T-cell (primary cell): ENCODE data around the gene HBG2. TPM values are rescaled to one million over a fixed set of nuclear protein-coding genes. Genes with fewer than 3 reads are reported as not detected.

Experiments used
- ATAC-seq, 4 experiments: fragments of 200-7000 bp in 3 of 4; fragments of 150-1000 bp in 1 of 4; cut with Tn5 transposase; replicated peaks in 1 of 4; 1 replicate in 3 of 4; 2 replicates in 1 of 4; pipeline ENCODE4 v1.10.0; 2021; ENCODE audit warnings: moderate library complexity in 3 of 4, mild to moderate bottlenecking in 2 of 4, moderate number of reproducible peaks in 1 of 4
- CTCF ChIA-PET, 2 donors: fragments of 300-600 bp; sonication (Branson Sonifier 250); formaldehyde crosslinking; loops; one replicate each; lab custom pipeline; 2022; ENCODE audit warnings: antibody characterized with exemption in 2 of 2; lab: Charles Lee
- POLR2A ChIA-PET, 2 donors: fragments of 300-600 bp; sonication (Branson Sonifier 250); formaldehyde crosslinking; loops; one replicate each; lab custom pipeline; 2022; ENCODE audit warnings: antibody characterized with exemption in 2 of 2; lab: Charles Lee
- DNase-seq, 35 experiments: peaks; one replicate each; pipeline versions ENCODE4 v3.0.0 to v3.0.0-alpha.2; 2013 to 2023
- H3K27ac ChIP-seq: one replicate; pipeline ENCODE4 v1.5.1; 2013; ENCODE audit warnings: low read length
- H3K27me3 ChIP-seq, 2 experiments: replicated peaks in 1 of 2; 1 replicate in 1 of 2; 2 replicates in 1 of 2; pipeline versions ENCODE4 v1.6.1 to v1.7.0; 2013; ENCODE audit warnings: low read length in 1 of 2, mixed read lengths in 1 of 2; ENCODE audit not compliant: control insufficient read depth in 2 of 2, insufficient read depth in 2 of 2; ENCODE audit errors: extremely low read depth in 1 of 2
- H3K36me3 ChIP-seq, 2 donors: 1 replicate in 1 of 2; 2 replicates in 1 of 2; pipeline versions ENCODE4 v1.6.1 to v1.7.0; 2013; ENCODE audit warnings: low read length in 1 of 2; ENCODE audit not compliant: control insufficient read depth in 2 of 2, insufficient read depth in 1 of 2; ENCODE audit errors: extremely low read depth in 1 of 2
- H3K4me1 ChIP-seq, 2 experiments: 1 replicate in 1 of 2; 2 replicates in 1 of 2; pipeline versions ENCODE4 v1.6.1 to v1.7.0; 2013; ENCODE audit warnings: low read length in 2 of 2, mixed read lengths in 1 of 2; ENCODE audit not compliant: insufficient read depth in 2 of 2, control insufficient read depth in 1 of 2; ENCODE audit errors: extremely low read depth in 1 of 2
- H3K4me3 ChIP-seq, 2 donors: 1 replicate in 1 of 2; 2 replicates in 1 of 2; pipeline versions ENCODE4 v1.5.1 to v1.7.0; 2013; ENCODE audit warnings: mild to moderate bottlenecking in 2 of 2, low read length in 1 of 2, moderate library complexity in 1 of 2; ENCODE audit not compliant: control insufficient read depth in 1 of 2; ENCODE audit errors: extremely low read depth in 1 of 2
- H3K9me3 ChIP-seq: 2 replicates; pipeline ENCODE4 v1.7.0; 2013
- H3K27ac Mint-ChIP-seq, 2 donors: one replicate each; pipeline ENCODE4 v1.8.0; 2020 to 2021; ENCODE audit warnings: mild to moderate bottlenecking in 2 of 2, mixed read lengths in 2 of 2
- H3K27me3 Mint-ChIP-seq, 2 donors: one replicate each; pipeline ENCODE4 v1.8.0; 2021 to 2022; ENCODE audit warnings: mixed read lengths in 2 of 2
- H3K36me3 Mint-ChIP-seq: one replicate; pipeline ENCODE4 v1.8.0; 2021; ENCODE audit warnings: mixed read lengths
- H3K4me1 Mint-ChIP-seq, 3 donors: one replicate each; pipeline ENCODE4 v1.8.0; 2020 to 2022; ENCODE audit warnings: mixed read lengths in 3 of 3, mild to moderate bottlenecking in 1 of 3
- H3K4me3 Mint-ChIP-seq, 3 donors: one replicate each; pipeline ENCODE4 v1.8.0; 2020 to 2022; ENCODE audit warnings: mild to moderate bottlenecking in 3 of 3, mixed read lengths in 3 of 3, moderate library complexity in 3 of 3
- H3K9me3 Mint-ChIP-seq, 3 donors: one replicate each; pipeline ENCODE4 v1.8.0; 2020 to 2022; ENCODE audit warnings: mixed read lengths in 3 of 3
- whole genome bisulfite sequencing: methylation state at CpG from one replicate; pipeline ENCODE4 v1.1.5; 2013; ENCODE audit warnings: missing lambda C conversion rate; ENCODE audit not compliant: insufficient coverage; 5-methylcytosine and 5-hydroxymethylcytosine counted together
- total RNA-seq, 35 experiments: library from RNA in 6 of 35; stranded (reverse) in 6 of 35; fragments of 120-200 nt in 1 of 35; gene quantifications; one replicate each; pipeline versions ENCODE4 v1.2.1 to v1.2.4 and lab custom pipeline; 2013 to 2026

Gene HBG2
- total RNA-seq, 5 donors from 2014 or later (not counting 1 experiment from before 2014, with no cell fraction given) = 5.8 to 13.4 (median 8.2) TPM; not detected in 2

DNA sequence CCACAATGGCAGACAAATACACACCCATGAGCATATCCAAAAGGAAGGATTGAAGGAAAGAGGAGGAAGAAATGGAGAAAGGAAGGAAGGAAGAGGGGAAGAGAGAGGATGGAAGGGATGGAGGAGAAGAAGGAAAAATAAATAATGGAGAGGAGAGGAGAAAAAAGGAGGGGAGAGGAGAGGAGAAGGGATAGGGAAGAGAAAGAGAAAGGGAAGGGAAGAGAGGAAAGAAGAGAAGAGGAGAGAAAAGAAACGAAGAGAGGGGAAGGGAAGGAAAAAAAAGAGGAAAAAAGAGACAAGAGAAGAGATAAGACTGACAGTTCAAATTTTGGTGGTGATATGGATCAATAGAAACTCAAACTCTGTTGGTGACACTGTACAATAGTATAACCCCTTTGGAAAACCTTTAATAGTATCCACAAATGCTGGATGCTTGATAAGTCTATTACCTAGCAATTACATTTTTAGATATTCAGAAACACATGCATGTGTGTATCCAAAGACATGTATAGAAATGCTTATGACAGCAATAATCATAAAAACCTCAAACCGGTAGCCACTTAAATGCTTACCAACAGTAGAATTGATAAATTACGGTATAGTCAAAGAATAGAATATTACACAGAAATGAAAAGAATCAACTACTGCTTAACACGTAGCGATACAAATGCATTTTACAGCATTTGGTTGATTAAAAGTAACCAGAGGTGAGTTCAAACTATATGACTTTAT lies 19.1 kb downstream of the HBG2 start:
- Histone ChIP-seq H3K36me3 (no peaks in the 10 kb centered on the region), H3K27me3 (no peaks in the 10 kb centered on the region), H3K9me3 (no peaks in the 10 kb centered on the region), H3K27ac (no peak overlapping the region), H3K4me1 (peaks cover 0 to 3% of the 10 kb centered on the region in 2 experiments), H3K4me3 (no peak overlapping the region)
- ATAC-seq (no peak), DNase-seq (no peak)
- CTCF ChIA-PET = no interaction called here
- H3K27ac Mint-ChIP-seq = no peak overlapping the region
- peaks cover 2 to 11% of the 10 kb centered on the region in 2 donors for H3K27me3 Mint-ChIP-seq
- POLR2A ChIA-PET = no interaction called here
- peaks cover 0 to 5% (median 2%) of the 10 kb centered on the region in 3 donors for H3K4me1 Mint-ChIP-seq
- H3K9me3 Mint-ChIP-seq = no peaks in the 10 kb centered on the region
- no peaks in the 10 kb centered on the region for H3K36me3 Mint-ChIP-seq
- no CpG with 5 or more reads among the region's 5 CpGs for WGBS
- no peak overlapping the region for H3K4me3 Mint-ChIP-seq

GRCh38 chr11:5234381-5234834 lies 20.2 kb downstream of the HBG2 start, which contains the start of gene HBD:
HBD (minus strand) TSS chr11:5234483; CDS start chr11:5234433, 50 bp downstream.
- peaks cover 0 to 5% (median 2%) of the 10 kb centered on the region in 3 donors for H3K4me1 Mint-ChIP-seq
- no peaks in the 10 kb centered on the region for H3K27me3 ChIP-seq
- no CpG with 5 or more reads among the region's 2 CpGs for WGBS
- no peak for DNase-seq
- ChIA-PET CTCF (no interaction called here), POLR2A (no interaction called here)
- no peak for ATAC-seq
- H3K36me3 ChIP-seq = no peaks in the 10 kb centered on the region
- H3K4me3 ChIP-seq = no peak within 1 kb of the TSS
- H3K9me3 ChIP-seq = no peaks in the 10 kb centered on the region
- H3K4me3 Mint-ChIP-seq = no peak within 1 kb of the TSS
- no peaks in the 10 kb centered on the region for H3K36me3 Mint-ChIP-seq
- H3K4me1 ChIP-seq = peaks cover 0 to 3% of the 10 kb centered on the region in 2 experiments
- no peaks in the 10 kb centered on the region for H3K9me3 Mint-ChIP-seq
- no peak within 1 kb of the TSS for H3K27ac ChIP-seq
- peaks cover 2 to 11% of the 10 kb centered on the region in 2 donors for H3K27me3 Mint-ChIP-seq
- no peak within 1 kb of the TSS for H3K27ac Mint-ChIP-seq

DNA sequence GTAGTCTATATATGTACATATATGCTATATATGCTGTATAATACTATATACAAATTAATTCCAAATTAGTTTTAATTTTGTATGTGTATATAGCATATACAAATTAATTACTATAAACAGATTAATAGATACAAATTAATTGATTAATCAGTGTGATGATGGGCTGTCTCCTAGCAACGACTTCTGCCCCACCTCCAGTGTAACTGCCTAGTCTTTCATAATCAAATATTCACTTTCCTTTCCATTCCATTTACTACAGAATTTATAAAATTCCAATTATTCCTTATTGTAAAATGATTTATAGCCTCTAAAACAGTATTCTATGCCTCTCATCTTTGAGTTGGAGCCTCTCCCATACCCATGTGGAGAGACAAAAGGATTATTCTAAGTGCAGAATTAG lies 21.3 kb downstream of the HBG2 start:
- Histone ChIP-seq H3K27ac (no peak overlapping the region), H3K36me3 (no peaks in the 10 kb centered on the region), H3K4me3 (no peak overlapping the region), H3K27me3 (no peaks in the 10 kb centered on the region), H3K9me3 (no peaks in the 10 kb centered on the region), H3K4me1 (peaks cover 0 to 3% of the 10 kb centered on the region in 2 experiments)
- ATAC-seq (no peak), DNase-seq (no peak)
- no peak overlapping the region for H3K27ac Mint-ChIP-seq
- POLR2A ChIA-PET = no interaction called here
- H3K4me1 Mint-ChIP-seq = peaks cover 0 to 5% (median 2%) of the 10 kb centered on the region in 3 donors
- H3K9me3 Mint-ChIP-seq = no peaks in the 10 kb centered on the region
- CTCF ChIA-PET = no interaction called here
- no CpG with 5 or more reads among the region's 1 CpG for WGBS
- H3K4me3 Mint-ChIP-seq = no peak overlapping the region
- H3K36me3 Mint-ChIP-seq = no peaks in the 10 kb centered on the region
- H3K27me3 Mint-ChIP-seq = peaks cover 0 to 6% of the 10 kb centered on the region in 2 donors

- H3K27ac ChIP-seq = no peak overlapping the region
- ATAC-seq (no peak), DNase-seq (no peak)
- peaks cover 2 to 6% of the 10 kb centered on the region in 2 donors for H3K27me3 Mint-ChIP-seq
- H3K4me1 ChIP-seq = peaks cover 0 to 3% of the 10 kb centered on the region in 2 experiments
- H3K36me3 Mint-ChIP-seq = no peaks in the 10 kb centered on the region
- CTCF ChIA-PET = no interaction called here
- H3K4me3 ChIP-seq = no peak overlapping the region
- H3K27ac Mint-ChIP-seq = no peak overlapping the region
- no peaks in the 10 kb centered on the region for H3K9me3 ChIP-seq
- H3K36me3 ChIP-seq = no peaks in the 10 kb centered on the region
- no peaks in the 10 kb centered on the region for H3K27me3 ChIP-seq
- H3K4me1 Mint-ChIP-seq = peaks cover 0 to 5% (median 2%) of the 10 kb centered on the region in 3 donors
- H3K9me3 Mint-ChIP-seq = no peaks in the 10 kb centered on the region
- H3K4me3 Mint-ChIP-seq = no peak overlapping the region
- no CpG with 5 or more reads among the region's 2 CpGs for WGBS
- POLR2A ChIA-PET = no interaction called here
Measured at GRCh38 chr11:5232821-5233220, 21.8 kb downstream of the HBG2 start.

DNA sequence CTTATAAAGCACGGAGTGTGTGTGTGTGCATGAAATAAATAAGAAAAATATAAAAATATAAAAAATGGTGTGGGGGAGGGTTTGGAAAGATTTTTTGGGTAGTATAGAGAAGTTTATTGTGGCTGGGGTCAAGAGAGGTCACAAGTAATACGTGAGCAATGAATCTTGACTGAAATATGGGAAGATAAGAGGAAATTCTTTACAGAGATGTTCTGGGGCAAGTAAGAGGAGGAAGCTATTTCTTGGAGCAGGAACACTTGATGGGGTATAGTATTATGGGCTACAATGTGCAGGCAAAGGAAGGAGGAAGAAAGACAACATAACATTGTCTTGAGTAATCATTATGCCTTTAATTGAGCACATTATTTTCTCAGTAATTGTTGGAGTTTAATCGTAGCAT lies 22.4 kb downstream of the HBG2 start:
- no peaks in the 10 kb centered on the region for H3K27me3 ChIP-seq
- POLR2A ChIA-PET = no interaction called here
- no peaks in the 10 kb centered on the region for H3K36me3 ChIP-seq
- H3K4me3 Mint-ChIP-seq = no peak overlapping the region
- H3K4me3 ChIP-seq = no peak overlapping the region
- 66% methylated on average over 3 of the region's 3 CpGs for WGBS
- peaks cover 0 to 5% (median 2%) of the 10 kb centered on the region in 3 donors for H3K4me1 Mint-ChIP-seq
- ATAC-seq (no peak), DNase-seq (no peak)
- no peaks in the 10 kb centered on the region for H3K36me3 Mint-ChIP-seq
- H3K9me3 Mint-ChIP-seq = no peaks in the 10 kb centered on the region
- no peak overlapping the region for H3K27ac Mint-ChIP-seq
- peaks cover 0 to 3% of the 10 kb centered on the region in 2 experiments for H3K4me1 ChIP-seq
- H3K9me3 ChIP-seq = no peaks in the 10 kb centered on the region
- no peak overlapping the region for H3K27ac ChIP-seq
- CTCF ChIA-PET = no interaction called here
- peaks cover 2 to 6% of the 10 kb centered on the region in 2 donors for H3K27me3 Mint-ChIP-seq

GRCh38 chr11:5231111-5231510 lies 23.5 kb downstream of the HBG2 start:
- H3K9me3 Mint-ChIP-seq = no peaks in the 10 kb centered on the region
- ATAC-seq = no peak
- H3K27me3 ChIP-seq = no peaks in the 10 kb centered on the region
- H3K4me1 ChIP-seq = peaks cover 0 to 3% of the 10 kb centered on the region in 2 experiments
- H3K27ac ChIP-seq = no peak overlapping the region
- no peaks in the 10 kb centered on the region for H3K9me3 ChIP-seq
- H3K4me1 Mint-ChIP-seq = peaks cover 0 to 5% (median 2%) of the 10 kb centered on the region in 3 donors
- peaks cover 2 to 3% of the 10 kb centered on the region in 2 donors for H3K27me3 Mint-ChIP-seq
- CTCF ChIA-PET = no interaction called here
- no peak overlapping the region for H3K4me3 ChIP-seq
- WGBS = no CpG with 5 or more reads among the region's 2 CpGs
- no peaks in the 10 kb centered on the region for H3K36me3 Mint-ChIP-seq
- H3K4me3 Mint-ChIP-seq = no peak overlapping the region
- POLR2A ChIA-PET = no interaction called here
- DNase-seq = no peak
- H3K36me3 ChIP-seq = no peaks in the 10 kb centered on the region
- H3K27ac Mint-ChIP-seq = no peak overlapping the region
